Umbilical cord (tissue), 1 donor: ENCODE measurements around the gene ZNF880. TPM values are rescaled to one million over a fixed set of nuclear protein-coding genes. Genes with fewer than 3 reads are reported as not detected.

ENCODE experiments used
- total RNA-seq: library from RNA; depleted of rRNA; stranded (reverse); fragments of >200 nt; gene quantifications from one replicate; pipeline ENCODE4 v1.2.3, GENCODE V29; 2014; ENCODE audit warnings: low replicate concordance; ENCODE audit not compliant: insufficient read depth

The ZNF880 gene
- total RNA-seq, 1 donor from 2014 or later, result 52.2 TPM

Other genes with a start within 250 kb of the ZNF880 start
- 19.7 TPM for gene ZNF616, start 230.0 kb upstream of the ZNF880 start, total RNA-seq
- 11.6 TPM for gene ZNF836, start 198.3 kb upstream of the ZNF880 start, total RNA-seq
- 39.5 TPM for gene PPP2R1A, start 179.9 kb upstream of the ZNF880 start, total RNA-seq
- 25.3 TPM for gene ZNF766, start 100.3 kb upstream of the ZNF880 start, total RNA-seq
- gene ZNF480, start 72.8 kb upstream of the ZNF880 start, total RNA-seq, result 12.3 TPM
- gene ZNF610, start 33.7 kb upstream of the ZNF880 start, total RNA-seq, result 9.9 TPM
- 36.4 TPM for gene ZNF528, start 27.9 kb downstream of the ZNF880 start, total RNA-seq
- gene ZNF534, start 59.2 kb downstream of the ZNF880 start, total RNA-seq, result 6.5 TPM
- 9.4 TPM for gene ZNF578, start 83.6 kb downstream of the ZNF880 start, total RNA-seq
- gene ZNF808, start 157.7 kb downstream of the ZNF880 start, total RNA-seq, result 13.2 TPM
- gene ZNF701, start 200.4 kb downstream of the ZNF880 start, total RNA-seq, result 23.1 TPM